Type B pancreatic cell (in vitro differentiated cells): ENCODE results near the gene RAP1GAP2. TPM values are rescaled to one million over a fixed set of nuclear protein-coding genes. Genes with fewer than 3 reads are reported as not detected.

Experiments used
- DNase-seq: peaks from one replicate; pipeline ENCODE4 v3.0.0; 2021; ENCODE audit warnings: mixed read lengths; ENCODE audit not compliant: unreplicated experiment; ENCODE audit errors: extremely low spot score
- H3K27ac Mint-ChIP-seq: 2 replicates; pipeline ENCODE4 v1.8.0; 2021; ENCODE audit warnings: mild to moderate bottlenecking, mixed read lengths
- H3K27me3 Mint-ChIP-seq: 2 replicates; pipeline ENCODE4 v1.8.0; 2021; ENCODE audit warnings: mixed read lengths
- H3K36me3 Mint-ChIP-seq: 2 replicates; pipeline ENCODE4 v1.8.0; 2021; ENCODE audit warnings: mixed read lengths
- H3K4me1 Mint-ChIP-seq: one replicate; pipeline ENCODE4 v1.8.0; 2021; ENCODE audit warnings: mixed read lengths; ENCODE audit not compliant: unreplicated experiment
- H3K4me3 Mint-ChIP-seq: 2 replicates; pipeline ENCODE4 v1.8.0; 2021; ENCODE audit warnings: mild to moderate bottlenecking, mixed read lengths
- H3K9me3 Mint-ChIP-seq: 2 replicates; pipeline ENCODE4 v1.8.0; 2021; ENCODE audit warnings: mixed read lengths
- total RNA-seq: library from RNA; stranded (reverse); gene quantifications from 2 replicates; pipeline ENCODE4 v1.2.1, GENCODE V29; 2021; ENCODE audit warnings: low replicate concordance
- TF ChIP-seq, protein P1 (sequence below): fragments of 200-600 bp; sonication (generic); conservative IDR thresholded peaks from 2 replicates; pipeline ENCODE4 v1.5.0; 2021; ENCODE audit warnings: antibody characterized with exemption, mild to moderate bottlenecking

RAP1GAP2 gene
- total RNA-seq, 1 donor from 2014 or later = 49.7 TPM

DNA sequence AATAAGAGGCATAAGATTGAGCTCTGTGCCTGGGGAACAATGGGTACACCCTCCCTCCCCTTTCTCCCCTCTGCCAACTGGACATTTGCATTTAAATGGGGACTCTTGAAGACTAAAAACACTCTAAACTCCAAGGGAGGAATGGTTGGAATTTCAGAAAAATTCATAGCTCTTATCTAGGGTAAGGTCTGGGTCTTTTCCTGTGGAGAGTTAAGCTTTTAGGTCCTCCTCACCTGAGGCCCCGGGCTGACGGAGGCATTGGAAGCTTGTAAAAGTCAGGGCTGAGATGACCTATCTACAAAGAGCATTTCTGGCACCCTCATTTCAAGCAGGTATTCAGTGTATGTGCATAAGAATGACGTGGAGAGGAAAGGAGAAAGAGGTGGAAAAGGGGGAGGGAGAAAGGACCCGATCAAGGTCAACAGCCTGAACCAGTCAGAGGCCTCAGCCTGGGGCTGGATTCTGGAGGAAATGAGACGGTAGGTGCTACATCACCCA, 78.0 kb downstream of the RAP1GAP2 start:
- TF ChIP-seq, protein P1, sequence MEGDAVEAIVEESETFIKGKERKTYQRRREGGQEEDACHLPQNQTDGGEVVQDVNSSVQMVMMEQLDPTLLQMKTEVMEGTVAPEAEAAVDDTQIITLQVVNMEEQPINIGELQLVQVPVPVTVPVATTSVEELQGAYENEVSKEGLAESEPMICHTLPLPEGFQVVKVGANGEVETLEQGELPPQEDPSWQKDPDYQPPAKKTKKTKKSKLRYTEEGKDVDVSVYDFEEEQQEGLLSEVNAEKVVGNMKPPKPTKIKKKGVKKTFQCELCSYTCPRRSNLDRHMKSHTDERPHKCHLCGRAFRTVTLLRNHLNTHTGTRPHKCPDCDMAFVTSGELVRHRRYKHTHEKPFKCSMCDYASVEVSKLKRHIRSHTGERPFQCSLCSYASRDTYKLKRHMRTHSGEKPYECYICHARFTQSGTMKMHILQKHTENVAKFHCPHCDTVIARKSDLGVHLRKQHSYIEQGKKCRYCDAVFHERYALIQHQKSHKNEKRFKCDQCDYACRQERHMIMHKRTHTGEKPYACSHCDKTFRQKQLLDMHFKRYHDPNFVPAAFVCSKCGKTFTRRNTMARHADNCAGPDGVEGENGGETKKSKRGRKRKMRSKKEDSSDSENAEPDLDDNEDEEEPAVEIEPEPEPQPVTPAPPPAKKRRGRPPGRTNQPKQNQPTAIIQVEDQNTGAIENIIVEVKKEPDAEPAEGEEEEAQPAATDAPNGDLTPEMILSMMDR = no peak
- Mint-ChIP-seq H3K27ac (peak overlapping the region; percentile 83), H3K4me1 (peaks cover 8% of the 10 kb centered on the region)

DNA sequence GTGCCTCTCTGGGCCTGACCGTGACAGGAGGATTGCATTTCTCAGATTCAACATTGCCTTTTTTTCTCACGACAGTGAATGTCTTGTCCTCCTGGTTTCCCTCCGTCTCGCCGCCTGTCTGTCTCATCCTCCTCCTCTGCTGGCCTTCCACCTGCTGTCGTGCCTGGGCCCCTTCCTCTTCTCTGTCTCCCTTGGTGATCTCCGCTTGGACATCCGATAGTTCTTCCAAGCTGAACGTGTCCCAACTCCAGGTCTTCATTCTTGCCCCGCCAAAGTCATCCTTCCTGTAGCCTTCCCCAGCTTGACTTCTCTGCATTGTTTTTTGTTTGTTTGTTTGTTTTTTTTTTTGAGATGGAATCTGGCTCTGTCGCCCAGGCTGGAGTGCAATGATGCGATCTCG, 79.4 kb downstream of the RAP1GAP2 start:
- no peaks in the 10 kb centered on the region for H3K36me3 Mint-ChIP-seq
- TF ChIP-seq, protein P1 = no peak
- H3K9me3 Mint-ChIP-seq = no peaks in the 10 kb centered on the region
- no peak overlapping the region for H3K4me3 Mint-ChIP-seq
- DNase-seq = no peak
- H3K4me1 Mint-ChIP-seq = peaks cover 8% of the 10 kb centered on the region
- H3K27ac Mint-ChIP-seq = peak overlapping the region; percentile 71
- H3K27me3 Mint-ChIP-seq = peaks cover 5% of the 10 kb centered on the region

More for the DNA sequence above, 78.0 kb downstream of the RAP1GAP2 start:
- DNase-seq = no peak
- Mint-ChIP-seq H3K4me3 (no peak overlapping the region), H3K9me3 (no peaks in the 10 kb centered on the region), H3K36me3 (no peaks in the 10 kb centered on the region), H3K27me3 (peaks cover 5% of the 10 kb centered on the region)

DNA sequence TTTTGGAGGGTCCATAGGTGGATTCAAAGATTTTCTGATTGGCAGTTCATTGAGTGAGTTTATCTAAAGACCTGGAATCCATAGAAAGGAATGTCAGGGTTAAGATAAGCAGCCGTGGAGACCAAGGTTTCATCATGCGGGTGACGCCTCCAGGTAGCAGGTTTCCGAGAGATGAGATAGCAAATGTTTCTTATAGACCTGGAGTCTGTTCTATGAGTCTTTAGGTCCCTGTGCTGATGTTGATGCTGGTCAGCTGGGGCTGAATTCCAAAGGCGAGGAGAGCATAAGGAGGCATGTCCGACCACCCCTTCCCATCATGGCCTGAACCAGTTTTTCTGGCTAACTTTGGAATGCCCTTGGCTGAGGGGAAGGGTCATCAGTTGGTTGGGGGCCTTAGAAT, 80.2 kb downstream of the RAP1GAP2 start:
- DNase-seq = no peak
- Mint-ChIP-seq H3K4me3 (no peak overlapping the region), H3K36me3 (no peaks in the 10 kb centered on the region), H3K4me1 (peaks cover 8% of the 10 kb centered on the region), H3K9me3 (no peaks in the 10 kb centered on the region), H3K27ac (no peak overlapping the region), H3K27me3 (peaks cover 5% of the 10 kb centered on the region)
- TF ChIP-seq, protein P1 = no peak

DNA sequence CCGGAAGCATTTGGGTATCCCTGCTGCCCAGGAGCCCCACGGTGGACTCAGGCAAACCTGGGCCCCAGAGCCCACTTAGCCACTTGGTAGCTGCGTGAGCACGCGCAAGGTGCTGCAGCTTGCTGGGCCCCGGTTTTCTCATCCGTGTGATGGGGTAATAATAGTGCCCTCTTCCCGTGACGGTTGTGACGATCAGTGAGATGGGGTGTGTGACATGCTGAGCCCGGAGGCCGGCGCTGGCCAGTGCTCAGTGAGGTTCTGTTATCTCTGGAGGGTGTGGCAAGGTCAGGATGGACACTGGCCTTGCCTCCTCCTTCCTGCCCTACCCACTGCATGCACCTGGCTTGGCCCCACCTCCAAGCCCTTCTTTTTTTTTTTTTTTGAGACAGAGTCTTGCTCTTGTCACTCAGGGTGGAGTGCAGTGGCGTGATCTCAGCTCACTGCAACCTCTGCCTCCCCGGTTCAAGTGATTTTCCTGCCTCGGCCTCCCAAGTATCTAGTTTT, 82.6 kb downstream of the RAP1GAP2 start:
- H3K27me3 Mint-ChIP-seq = peaks cover 5% of the 10 kb centered on the region
- no peak overlapping the region for H3K4me3 Mint-ChIP-seq
- no peak overlapping the region for H3K27ac Mint-ChIP-seq
- H3K4me1 Mint-ChIP-seq = peaks cover 15% of the 10 kb centered on the region
- DNase-seq = no peak
- no peaks in the 10 kb centered on the region for H3K36me3 Mint-ChIP-seq
- no peaks in the 10 kb centered on the region for H3K9me3 Mint-ChIP-seq
- TF ChIP-seq, protein P1 = no peak

DNA sequence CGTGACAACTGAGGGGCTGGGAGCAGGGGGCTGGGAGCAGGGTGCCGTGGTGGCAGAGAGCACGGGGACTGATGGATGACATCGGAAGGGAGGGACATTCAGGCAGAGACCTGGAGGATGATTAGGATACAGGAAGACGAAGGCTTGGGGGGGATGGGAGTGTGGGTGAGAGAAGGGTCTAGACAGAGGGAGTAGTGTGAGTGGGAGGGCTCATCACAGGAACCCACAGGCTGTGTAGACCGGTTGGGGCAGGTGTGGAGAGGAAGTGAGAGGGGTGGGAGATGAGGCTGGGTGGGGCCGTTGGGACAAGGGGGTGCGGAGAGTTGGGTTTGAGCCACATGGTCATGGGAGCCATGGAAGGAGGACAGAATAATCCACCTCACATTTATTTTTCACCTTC, 83.8 kb downstream of the RAP1GAP2 start:
- TF ChIP-seq, protein P1 = no peak
- Mint-ChIP-seq H3K27me3 (peaks cover 5% of the 10 kb centered on the region), H3K4me1 (peaks cover 7% of the 10 kb centered on the region), H3K27ac (peak overlapping the region; percentile 8), H3K9me3 (no peaks in the 10 kb centered on the region), H3K36me3 (no peaks in the 10 kb centered on the region), H3K4me3 (no peak overlapping the region)
- no peak for DNase-seq
